Body of pancreas (tissue), 4 donors: ENCODE data around the gene FCGBP. TPM values are rescaled to one million over a fixed set of nuclear protein-coding genes. Genes with fewer than 3 reads are reported as not detected.

Source experiments
- ATAC-seq: fragments of 150-250 bp; one replicate; pipeline ENCODE4 v1.9.1; 2016
- DNase-seq, 4 donors: peaks; one replicate each; pipeline ENCODE4 v3.0.0-alpha.2; 2019
- H3K27ac ChIP-seq, 4 donors: fragments of 200-600 bp; sonication (generic); 1 replicate in 3 of 4; 2 replicates in 1 of 4; pipeline versions ENCODE4 v1.5.1 to v1.6.1; 2016 to 2019; ENCODE audit warnings: mild to moderate bottlenecking in 1 of 4, mixed read lengths in 1 of 4, moderate library complexity in 1 of 4
- H3K27me3 ChIP-seq, 2 donors: fragments of 200-600 bp; sonication (generic); one replicate each; pipeline ENCODE4 v1.6.0; 2016; ENCODE audit warnings: mild to moderate bottlenecking in 1 of 2
- H3K36me3 ChIP-seq, 2 donors: fragments of 200-600 bp; sonication (generic); replicated peaks in 1 of 2; 2 replicates each; pipeline ENCODE4 v1.5.1; 2016; ENCODE audit warnings: low read depth in 2 of 2; ENCODE audit not compliant: insufficient read depth in 1 of 2
- H3K4me1 ChIP-seq: fragments of 200-600 bp; sonication (generic); one replicate; pipeline ENCODE4 v1.6.0; 2016
- H3K4me3 ChIP-seq, 2 donors: fragments of 200-600 bp; sonication (generic); 1 replicate in 1 of 2; 2 replicates in 1 of 2; pipeline ENCODE4 v1.5.1; 2016 to 2019
- H3K9me3 ChIP-seq, 3 donors: fragments of 200-600 bp; sonication (generic); 1 replicate in 2 of 3; 2 replicates in 1 of 3; pipeline ENCODE4 v1.5.1; 2016
- POLR2A ChIP-seq, 3 donors: fragments of 450-650 bp; IDR thresholded peaks; one replicate each; pipeline ENCODE4 v1.6.1; 2016; ENCODE audit warnings: antibody characterized with exemption in 3 of 3, mild to moderate bottlenecking in 2 of 3
- WGBS, 2 donors: methylation state at CpG; one replicate each; pipeline ENCODE4 v1.1.5; 2017; 5-methylcytosine and 5-hydroxymethylcytosine counted together
- intact Hi-C: fragments of 100-400 bp; cut with DNase I; formaldehyde crosslinking; loops from one replicate; pipeline ENCODE4 v1.15.1; 2023
- total RNA-seq, 2 donors: library from RNA; depleted of rRNA; stranded (reverse); fragments of >200 nt; gene quantifications; one replicate each; pipeline ENCODE4 v1.1.0, GENCODE V29; 2016
- TF ChIP-seq, protein P1 (sequence below), 7 experiments: fragments of 450-650 bp in 4 of 7; fragments of 200-600 bp in 3 of 7; sonication (generic) in 3 of 7; IDR thresholded peaks; one replicate each; pipeline ENCODE4 v1.5.1; 2016 to 2019; ENCODE audit warnings: antibody characterized with exemption in 7 of 7

Gene FCGBP
- total RNA-seq, 2 donors from 2014 or later: 19.4 to 24.1 TPM

DNA sequence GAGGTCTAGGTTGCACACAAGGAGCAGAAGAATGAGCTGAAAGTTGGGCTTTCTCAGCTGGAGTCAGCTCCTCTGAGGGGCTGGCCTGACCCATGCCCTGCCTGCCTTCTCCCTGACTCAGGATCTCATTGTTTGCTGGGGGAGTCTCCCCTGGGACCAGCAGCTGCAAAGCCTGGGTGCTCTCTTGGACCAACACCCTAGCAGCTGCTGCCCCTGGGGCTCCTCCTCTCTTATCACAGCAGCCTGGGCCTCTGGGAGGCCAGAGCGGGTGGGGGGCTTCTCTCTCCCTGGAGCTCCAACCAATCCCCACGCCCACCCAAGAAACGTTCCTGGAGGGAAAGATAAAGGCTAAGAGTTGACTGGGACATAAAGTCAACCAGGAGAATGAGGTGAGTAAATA, 1.6 kb upstream of the FCGBP start:
- intact Hi-C loops: no loop called here
- no peak for ATAC-seq
- Histone ChIP-seq H3K27ac (no peak overlapping the region), H3K4me3 (no peak overlapping the region), H3K4me1 (peaks cover 3% of the 10 kb centered on the region), H3K27me3 (no peaks in the 10 kb centered on the region), H3K36me3 (no peaks in the 10 kb centered on the region), H3K9me3 (no peaks in the 10 kb centered on the region)
- WGBS, 2 donors: 0 to 17% methylated on average over 3 of the region's 3 CpGs
- TF ChIP-seq, protein P1, sequence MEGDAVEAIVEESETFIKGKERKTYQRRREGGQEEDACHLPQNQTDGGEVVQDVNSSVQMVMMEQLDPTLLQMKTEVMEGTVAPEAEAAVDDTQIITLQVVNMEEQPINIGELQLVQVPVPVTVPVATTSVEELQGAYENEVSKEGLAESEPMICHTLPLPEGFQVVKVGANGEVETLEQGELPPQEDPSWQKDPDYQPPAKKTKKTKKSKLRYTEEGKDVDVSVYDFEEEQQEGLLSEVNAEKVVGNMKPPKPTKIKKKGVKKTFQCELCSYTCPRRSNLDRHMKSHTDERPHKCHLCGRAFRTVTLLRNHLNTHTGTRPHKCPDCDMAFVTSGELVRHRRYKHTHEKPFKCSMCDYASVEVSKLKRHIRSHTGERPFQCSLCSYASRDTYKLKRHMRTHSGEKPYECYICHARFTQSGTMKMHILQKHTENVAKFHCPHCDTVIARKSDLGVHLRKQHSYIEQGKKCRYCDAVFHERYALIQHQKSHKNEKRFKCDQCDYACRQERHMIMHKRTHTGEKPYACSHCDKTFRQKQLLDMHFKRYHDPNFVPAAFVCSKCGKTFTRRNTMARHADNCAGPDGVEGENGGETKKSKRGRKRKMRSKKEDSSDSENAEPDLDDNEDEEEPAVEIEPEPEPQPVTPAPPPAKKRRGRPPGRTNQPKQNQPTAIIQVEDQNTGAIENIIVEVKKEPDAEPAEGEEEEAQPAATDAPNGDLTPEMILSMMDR (IDR thresholded peaks at IDR 0.05): no peak
- TF ChIP-seq POLR2A (IDR thresholded peaks at IDR 0.05): no peak
- DNase-seq: no peak

DNA sequence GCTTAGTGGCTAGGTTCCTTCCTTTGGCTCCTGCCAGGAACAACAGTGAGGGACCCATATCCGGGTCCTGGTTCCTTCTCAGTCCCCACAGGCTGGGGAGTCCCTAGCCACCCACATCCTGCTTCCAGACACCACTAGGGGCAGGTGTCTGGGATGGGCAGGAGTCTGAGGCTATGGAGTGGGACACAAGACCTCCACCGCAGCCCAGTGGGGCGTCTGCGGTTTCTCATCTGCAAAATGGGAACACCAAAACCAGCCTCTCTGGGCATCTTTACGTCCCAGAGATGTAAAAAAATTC, 879 bp upstream of the FCGBP start:
- Histone ChIP-seq H3K9me3 (no peaks in the 10 kb centered on the region), H3K4me1 (peaks cover 3% of the 10 kb centered on the region), H3K4me3 (no peak overlapping the region), H3K27ac (no peak overlapping the region), H3K36me3 (no peaks in the 10 kb centered on the region), H3K27me3 (no peaks in the 10 kb centered on the region)
- intact Hi-C loops: no loop called here
- WGBS, 2 donors: 90 to 97% methylated on average over 4 to 5 of the region's 5 CpGs
- ATAC-seq (no peak), DNase-seq (no peak)
- TF ChIP-seq, protein P1 (IDR thresholded peaks at IDR 0.05): no peak
- no peak for TF ChIP-seq POLR2A (IDR thresholded peaks at IDR 0.05)

DNA sequence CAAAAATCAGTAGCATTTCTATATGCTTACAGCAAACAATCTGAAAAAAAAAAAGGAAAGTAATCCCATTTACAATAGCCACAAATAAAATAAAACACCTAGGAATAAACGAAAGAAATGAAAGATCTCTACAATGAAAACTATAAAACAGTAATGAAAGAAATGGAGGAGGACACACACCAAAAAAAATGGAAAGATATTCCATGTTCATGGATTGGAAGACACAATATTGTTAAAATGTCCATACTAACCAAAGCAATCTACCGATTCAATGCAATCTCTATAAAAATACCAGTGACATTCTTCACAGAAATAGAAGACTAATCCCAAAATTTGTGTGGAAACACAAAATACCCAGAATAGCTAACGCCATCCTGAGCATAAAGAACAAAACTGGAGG, 4.7 kb downstream of the FCGBP start:
- intact Hi-C loops: no loop called here
- no peak for TF ChIP-seq POLR2A (IDR thresholded peaks at IDR 0.05)
- TF ChIP-seq, protein P1 (IDR thresholded peaks at IDR 0.05): no peak
- no peak for ATAC-seq

DNA sequence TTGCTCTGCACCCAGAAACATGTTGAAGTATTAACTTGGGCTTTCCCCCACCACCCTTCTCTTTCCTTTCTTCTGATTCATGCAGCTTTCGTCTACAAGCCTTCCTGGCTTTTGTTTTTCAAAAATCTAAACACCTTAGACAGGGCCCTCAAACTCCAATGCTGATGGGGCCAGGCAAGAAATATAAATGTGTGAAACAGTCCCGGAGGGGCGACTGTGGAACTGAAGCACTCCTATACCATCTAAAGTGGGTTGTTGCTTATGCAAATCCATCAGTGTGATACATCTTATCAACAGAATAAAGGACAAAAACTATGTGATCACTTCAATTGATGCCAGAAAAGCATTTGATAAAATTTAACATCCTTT, 6.1 kb downstream of the FCGBP start:
- DNase-seq (no peak), ATAC-seq (no peak)
- no peak overlapping the region for H3K27ac ChIP-seq
- H3K4me3 ChIP-seq: no peak overlapping the region
- no peaks in the 10 kb centered on the region for H3K4me1 ChIP-seq
- no peaks in the 10 kb centered on the region for H3K27me3 ChIP-seq
- 86 to 89% methylated on average over 3 of the region's 3 CpGs for WGBS, 2 donors
- H3K9me3 ChIP-seq: no peaks in the 10 kb centered on the region
- H3K36me3 ChIP-seq: no peaks in the 10 kb centered on the region
- intact Hi-C loops: no loop called here
- TF ChIP-seq, protein P1 (IDR thresholded peaks at IDR 0.05): no peak
- TF ChIP-seq POLR2A (IDR thresholded peaks at IDR 0.05): no peak

More for the DNA sequence above, 4.7 kb downstream of the FCGBP start:
- H3K9me3 ChIP-seq: no peaks in the 10 kb centered on the region
- H3K4me3 ChIP-seq: no peak overlapping the region
- H3K27ac ChIP-seq: no peak overlapping the region
- no peaks in the 10 kb centered on the region for H3K4me1 ChIP-seq
- no peaks in the 10 kb centered on the region for H3K27me3 ChIP-seq
- no peaks in the 10 kb centered on the region for H3K36me3 ChIP-seq
- 90 to 91% methylated on average over 3 of the region's 3 CpGs for WGBS, 2 donors
- DNase-seq: no peak

DNA sequence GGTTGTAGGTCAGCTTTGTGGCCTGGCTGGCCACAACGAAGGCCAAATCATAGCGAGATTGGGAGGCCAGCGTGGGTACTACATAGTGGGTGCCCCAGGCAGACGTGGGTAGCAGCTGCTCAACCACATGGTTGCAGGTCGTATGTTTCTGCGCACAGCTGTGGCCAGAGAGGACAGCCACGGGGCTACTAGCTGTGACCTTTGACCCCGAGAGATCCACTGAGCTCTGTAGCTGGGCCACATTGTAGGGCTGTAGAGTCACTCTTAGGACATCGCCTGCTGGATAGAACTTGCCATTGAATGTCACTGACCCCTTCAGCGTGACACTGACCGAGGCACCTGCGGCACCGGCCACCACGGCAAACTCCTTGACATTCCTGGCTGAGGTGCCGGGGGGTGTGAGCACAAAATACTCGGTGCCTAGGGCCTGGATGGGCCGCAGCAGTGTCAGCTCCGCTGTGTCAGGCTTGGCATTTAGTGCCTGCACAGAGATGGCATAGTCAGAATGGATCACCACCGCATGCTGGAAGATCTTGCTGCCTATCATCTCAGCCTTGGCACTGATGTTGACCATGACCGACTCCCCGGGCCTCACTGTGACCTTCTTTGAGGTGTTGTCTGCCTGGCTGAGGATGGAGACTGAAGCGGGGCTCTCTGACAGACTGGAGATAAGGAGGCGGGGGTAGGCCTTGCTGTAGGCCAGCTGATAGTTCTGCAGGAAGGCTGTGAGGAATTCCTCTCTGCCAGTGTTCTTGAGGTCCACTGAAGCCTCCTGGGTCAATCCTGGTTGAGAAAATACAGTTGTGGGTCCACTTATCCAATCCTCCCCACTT, 6.7 kb downstream of the FCGBP start:
- WGBS, 2 donors: 84 to 87% methylated on average over 3 to 22 of the region's 23 CpGs
- H3K36me3 ChIP-seq: no peaks in the 10 kb centered on the region
- DNase-seq: no peak
- no peaks in the 10 kb centered on the region for H3K27me3 ChIP-seq
- no peak for ATAC-seq
- H3K4me3 ChIP-seq: no peak overlapping the region
- no peak overlapping the region for H3K27ac ChIP-seq
- intact Hi-C loops: no loop called here
- H3K4me1 ChIP-seq: no peaks in the 10 kb centered on the region
- no peaks in the 10 kb centered on the region for H3K9me3 ChIP-seq
- TF ChIP-seq POLR2A (IDR thresholded peaks at IDR 0.05): no peak
- TF ChIP-seq, protein P1 (IDR thresholded peaks at IDR 0.05): no peak
